GM12872 (cell line): ENCODE data around the gene EIF4E3.

Experiments
- CTCF ChIP-seq: IDR thresholded peaks from 3 replicates; pipeline ENCODE4 v1.5.1; 2011; ENCODE audit warnings: low read depth, mild to moderate bottlenecking, low read length, moderate library complexity; ENCODE audit not compliant: insufficient read depth

EIF4E3 gene

GRCh38 chr3:71722693-71723092 lies 2.5 kb downstream of the EIF4E3 start:
- TF ChIP-seq CTCF: no peak

- no peak for TF ChIP-seq CTCF
Measured at GRCh38 chr3:71721651-71722157, 3.5 kb downstream of the EIF4E3 start.

- TF ChIP-seq CTCF: no peak
Measured at GRCh38 chr3:71721002-71721401, 4.2 kb downstream of the EIF4E3 start.

GRCh38 chr3:71718072-71718471 lies 7.1 kb downstream of the EIF4E3 start:
- TF ChIP-seq CTCF: no peak

- no peak for TF ChIP-seq CTCF
Measured at GRCh38 chr3:71714595-71714994, 10.6 kb downstream of the EIF4E3 start.

- TF ChIP-seq CTCF: no peak
Measured at GRCh38 chr3:71713041-71713440, 12.2 kb downstream of the EIF4E3 start.

- peak; percentile 51; the same call in 2 of the 3 replicates for TF ChIP-seq CTCF
Measured at GRCh38 chr3:71710906-71711494, 14.2 kb downstream of the EIF4E3 start.
